ENCODE results near the gene CYS1.

The CYS1 gene

DNA sequence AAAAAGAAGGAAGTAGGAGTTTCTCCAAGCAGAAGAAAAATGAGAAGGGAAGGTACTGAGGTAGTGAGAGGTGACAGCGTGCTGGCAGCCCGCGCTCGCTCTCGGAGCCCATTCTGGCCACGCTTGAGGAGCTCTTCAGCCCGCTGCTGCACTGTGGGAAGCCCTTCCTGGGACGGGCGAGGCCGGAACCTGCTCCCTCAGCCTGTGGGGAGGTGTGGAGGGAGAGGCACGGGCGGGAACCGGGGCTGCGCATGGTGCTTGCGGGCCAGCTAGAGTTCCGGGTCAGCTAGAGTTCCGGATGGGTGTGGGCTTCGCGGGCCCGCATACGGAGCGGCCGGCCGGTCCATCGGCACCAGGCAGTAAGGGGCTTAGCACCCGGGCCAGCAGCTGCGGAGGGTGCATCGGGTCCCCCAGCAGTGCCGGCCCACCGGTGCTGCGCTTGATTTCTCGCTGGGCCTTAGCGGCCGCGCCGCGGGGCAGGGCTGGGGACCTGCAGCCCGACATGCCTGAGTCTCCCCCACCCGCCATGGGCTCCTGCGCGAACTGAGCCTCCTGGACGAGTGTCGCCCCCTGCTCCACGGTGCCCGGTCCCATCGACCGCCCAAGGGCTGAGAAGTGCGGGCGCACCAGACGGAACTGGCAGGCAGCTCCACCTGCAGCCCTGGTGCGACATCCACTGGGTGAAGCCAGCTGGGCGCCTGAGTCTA is 11.1 kb upstream of the CYS1 start:
- DNase-seq, result peak in 1 of 2 donors; percentile 19

DNA sequence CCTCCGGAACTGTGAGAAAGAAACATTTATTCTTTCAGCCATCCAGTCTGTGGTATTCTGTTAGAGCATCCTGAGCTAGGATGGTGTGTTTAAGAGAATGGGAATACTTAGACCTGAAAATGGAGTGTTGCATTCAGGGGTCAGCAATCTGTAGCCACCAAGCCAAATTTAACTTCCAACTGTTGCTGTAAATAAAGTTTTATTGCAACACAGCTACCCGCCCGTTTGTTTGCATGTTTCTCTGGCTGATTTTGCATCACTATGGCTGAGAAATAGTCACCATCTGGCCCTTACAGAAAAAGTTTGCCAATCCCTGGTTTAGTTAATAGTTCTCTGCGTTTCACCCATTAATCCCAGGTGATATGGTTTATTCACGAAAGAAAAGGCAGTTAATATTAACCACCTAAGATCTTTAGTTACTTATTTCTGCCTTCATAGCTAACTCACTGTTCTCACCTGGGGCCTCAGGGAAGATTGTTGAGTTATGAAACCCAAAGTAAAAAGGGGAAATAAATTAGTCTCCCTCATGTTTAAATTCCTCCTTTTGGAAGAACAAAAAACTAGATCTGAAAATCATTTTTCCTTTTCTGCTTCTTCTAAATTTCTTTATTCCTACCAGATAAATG is 9.5 kb upstream of the CYS1 start:
- DNase-seq, result no peak

DNA sequence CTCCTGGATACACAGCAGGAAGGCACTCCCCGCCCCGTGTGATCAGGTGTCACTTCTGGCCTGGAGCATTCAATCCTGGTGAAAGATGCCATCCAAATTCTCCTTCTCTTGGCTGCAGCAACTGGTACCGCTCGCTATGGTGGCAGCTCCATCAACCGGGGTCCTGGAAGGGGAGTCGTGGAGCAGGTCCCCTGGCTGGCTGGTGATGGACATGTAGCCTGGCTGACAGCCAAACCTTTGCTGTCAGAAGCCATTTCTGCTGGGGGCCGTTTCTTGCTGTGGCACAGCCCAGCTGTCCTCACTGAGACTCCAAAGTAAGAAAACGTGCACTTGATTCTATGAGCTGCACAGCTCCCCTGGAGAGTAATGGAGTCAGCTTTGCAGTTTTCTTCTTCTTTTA is 7.1 kb upstream of the CYS1 start:
- DNase-seq, result no peak

DNA sequence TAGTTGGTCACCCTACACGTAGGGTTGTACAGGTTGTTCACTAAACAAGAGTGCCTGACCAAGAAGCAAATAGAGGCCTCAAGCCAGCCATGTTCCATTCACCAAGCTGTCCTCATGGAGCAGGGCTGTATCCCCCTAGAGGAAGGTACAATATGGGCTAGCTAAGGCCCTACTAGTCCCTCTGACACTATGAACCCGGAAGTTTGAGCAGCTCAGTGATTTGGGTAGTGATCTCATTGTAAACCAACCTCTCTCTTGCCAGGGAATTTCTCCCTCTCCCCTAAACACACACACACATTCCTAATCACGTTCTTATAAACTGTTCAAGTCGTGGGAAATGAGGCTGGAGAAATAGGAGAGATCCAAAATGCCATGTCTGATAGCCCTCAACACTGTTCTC is 6.7 kb upstream of the CYS1 start:
- DNase-seq, result no peak

GRCh38 chr2:10085668-10086059 is 5.5 kb upstream of the CYS1 start:
- DNase-seq, result no peak

DNA sequence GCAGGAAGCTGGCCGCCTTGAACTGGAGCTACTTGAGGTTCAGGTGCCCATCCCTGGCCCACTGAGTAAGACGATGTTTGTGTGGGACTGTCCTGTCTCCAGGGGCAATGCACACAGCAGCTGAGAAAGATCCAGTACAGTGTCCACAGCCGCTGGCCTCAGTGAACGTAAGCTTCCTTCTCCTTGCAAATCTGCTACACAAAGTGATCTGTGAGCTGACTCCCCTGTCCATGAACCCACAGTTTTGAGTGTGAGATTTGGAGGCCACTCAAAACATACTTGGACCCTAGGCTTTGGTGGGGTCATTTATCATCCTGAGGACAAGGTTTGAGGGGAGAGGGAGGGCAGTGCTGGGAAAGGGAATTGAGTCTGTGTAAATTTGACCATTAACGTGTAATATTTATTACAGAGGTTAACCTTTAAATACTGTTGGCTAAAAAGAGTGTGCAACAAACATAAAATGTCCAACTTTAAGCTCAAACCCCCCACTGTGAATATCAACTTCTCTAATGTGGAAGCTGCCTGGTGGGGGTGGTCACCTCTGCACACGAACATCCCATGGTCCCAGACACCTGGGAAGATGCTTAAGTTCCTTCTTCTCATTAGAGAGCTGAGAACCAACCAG is 4.9 kb upstream of the CYS1 start:
- no peak for DNase-seq

DNA sequence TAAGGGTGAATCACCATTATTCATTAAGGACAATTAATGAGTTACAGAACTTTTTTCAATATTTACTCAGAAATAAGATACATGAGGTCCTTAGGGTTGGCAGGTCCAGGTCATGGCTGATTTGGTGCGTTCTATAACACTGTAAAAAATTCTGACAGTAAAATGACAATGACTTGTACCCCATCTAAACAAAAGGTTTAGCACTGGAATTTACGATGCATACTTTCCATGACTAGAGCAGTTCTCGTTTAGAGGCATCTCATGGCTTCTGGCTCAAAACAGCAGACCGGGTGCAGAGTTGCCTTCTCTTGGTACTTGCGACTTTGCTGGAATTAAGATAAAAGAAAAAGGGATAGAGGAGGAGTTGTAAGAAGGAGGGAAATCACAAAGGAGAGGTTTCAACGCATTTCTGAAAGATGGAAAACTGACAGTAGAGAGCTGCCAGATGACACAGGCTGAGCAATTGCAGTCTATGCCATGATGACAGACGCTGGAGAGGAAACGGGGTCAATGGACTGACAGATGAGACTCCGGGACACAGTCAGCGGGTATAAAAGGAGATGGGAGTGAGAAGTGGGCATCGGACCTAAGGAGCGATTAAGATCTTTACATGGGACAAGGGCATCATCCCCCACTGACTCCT is 4.1 kb upstream of the CYS1 start:
- DNase-seq, result no peak

- DNase-seq, result no peak
Measured at GRCh38 chr2:10083692-10084211, 3.5 kb upstream of the CYS1 start.

GRCh38 chr2:10083046-10083445 is 2.8 kb upstream of the CYS1 start:
- no peak for DNase-seq

- peak in 1 of 2 donors; percentile 8 for DNase-seq
Measured at GRCh38 chr2:10080536-10081304, 509 bp upstream of the CYS1 start.

GRCh38 chr2:10079266-10079869 is 843 bp downstream of the CYS1 start:
- DNase-seq, result peak in 1 of 2 donors; percentile 22

DNA sequence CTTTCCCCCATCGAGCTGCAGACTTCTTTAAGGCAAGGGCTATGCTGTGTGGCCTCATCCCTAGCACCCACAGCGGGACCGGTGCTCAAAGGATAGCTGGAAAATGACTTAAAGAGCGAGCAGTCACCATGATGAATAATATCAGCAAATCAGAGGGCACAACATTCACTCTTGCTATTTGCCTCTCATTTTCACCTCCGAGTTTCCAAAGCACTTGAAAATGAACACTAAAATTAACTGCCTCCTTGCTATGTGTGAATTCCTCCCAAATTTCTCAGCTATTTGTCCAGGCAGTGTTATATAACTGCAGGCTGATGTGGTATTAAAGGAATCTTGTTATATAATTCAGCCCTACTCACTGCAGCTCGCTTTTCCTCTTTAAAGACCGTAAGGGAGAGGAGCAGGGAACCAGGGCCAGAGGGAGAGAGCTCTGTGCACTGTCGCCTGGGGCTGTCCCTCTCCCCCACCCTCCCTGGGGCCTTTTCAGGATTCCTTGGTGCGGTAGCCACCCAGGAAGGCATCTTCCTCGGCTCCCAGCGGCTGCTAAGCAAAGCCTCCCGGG is 1.4 kb downstream of the CYS1 start:
- DNase-seq, result no peak

GRCh38 chr2:10078001-10078400 is 2.2 kb downstream of the CYS1 start:
- no peak for DNase-seq

GRCh38 chr2:10076988-10077527 is 3.2 kb downstream of the CYS1 start:
- no peak for DNase-seq

GRCh38 chr2:10076511-10076910 is 3.7 kb downstream of the CYS1 start:
- DNase-seq, result no peak

GRCh38 chr2:10075571-10076209 is 4.5 kb downstream of the CYS1 start:
- DNase-seq, result no peak

GRCh38 chr2:10075101-10075500 is 5.1 kb downstream of the CYS1 start:
- no peak for DNase-seq

DNA sequence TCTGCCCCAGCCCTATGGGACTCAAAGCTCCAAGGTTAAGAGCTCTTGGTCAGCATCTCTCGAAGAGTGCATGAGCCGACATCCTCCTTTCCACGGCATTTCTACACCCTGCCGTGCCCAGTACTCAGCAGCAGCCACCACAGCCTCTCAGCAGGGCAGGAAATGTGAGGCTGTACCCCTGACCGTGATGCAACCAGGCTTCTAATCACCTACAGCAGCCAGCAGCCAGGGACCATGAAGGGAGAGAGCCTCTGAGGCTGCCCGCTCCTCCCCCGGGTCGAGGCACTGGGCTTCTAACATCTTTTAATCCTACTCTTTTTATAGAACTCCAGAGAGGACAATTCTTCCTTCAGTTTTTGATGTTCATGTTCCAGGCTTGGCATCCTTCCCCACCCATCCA is 6.5 kb downstream of the CYS1 start:
- DNase-seq, result no peak

DNA sequence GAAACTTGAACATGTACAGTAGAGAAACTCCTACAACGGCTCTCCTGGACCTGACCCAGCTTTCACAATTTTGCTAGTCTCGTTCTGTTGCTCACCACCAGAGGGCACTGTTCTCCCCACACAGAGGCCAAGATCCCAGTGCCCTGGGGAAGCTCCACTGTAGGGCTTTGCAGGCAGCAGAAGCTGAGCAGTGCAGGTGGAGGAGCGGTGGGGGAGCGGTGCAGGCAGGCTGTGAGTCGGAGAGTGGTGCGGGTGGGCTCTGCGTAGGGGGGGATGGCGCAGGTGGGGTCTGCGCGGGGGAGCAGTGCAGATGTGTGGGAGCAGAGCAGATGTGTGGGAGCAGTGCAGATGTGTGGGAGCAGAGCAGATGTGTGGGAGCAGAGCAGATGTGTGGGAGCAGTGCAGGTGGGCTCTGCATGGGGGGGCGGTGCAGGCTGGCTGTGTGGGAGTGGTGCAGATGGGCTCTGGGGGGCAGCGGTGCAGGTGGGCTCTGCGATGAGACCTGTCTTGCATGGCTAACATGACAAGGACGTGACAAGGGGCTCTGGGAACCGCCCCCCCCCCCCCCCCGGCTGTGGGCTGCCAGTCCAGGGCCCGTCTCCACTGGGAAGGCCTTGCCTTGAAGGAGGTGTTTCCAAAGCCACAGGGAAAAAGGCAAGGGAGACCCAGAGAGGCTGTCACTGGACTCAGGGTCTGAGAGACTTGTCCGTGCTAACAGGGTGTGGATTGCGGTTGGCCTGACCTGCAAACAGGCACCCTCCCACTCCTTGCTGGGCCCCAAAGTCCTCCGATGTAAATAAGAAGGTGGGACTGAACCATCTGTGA is 7.3 kb downstream of the CYS1 start:
- peak; percentile 74 to 82 for DNase-seq

DNA sequence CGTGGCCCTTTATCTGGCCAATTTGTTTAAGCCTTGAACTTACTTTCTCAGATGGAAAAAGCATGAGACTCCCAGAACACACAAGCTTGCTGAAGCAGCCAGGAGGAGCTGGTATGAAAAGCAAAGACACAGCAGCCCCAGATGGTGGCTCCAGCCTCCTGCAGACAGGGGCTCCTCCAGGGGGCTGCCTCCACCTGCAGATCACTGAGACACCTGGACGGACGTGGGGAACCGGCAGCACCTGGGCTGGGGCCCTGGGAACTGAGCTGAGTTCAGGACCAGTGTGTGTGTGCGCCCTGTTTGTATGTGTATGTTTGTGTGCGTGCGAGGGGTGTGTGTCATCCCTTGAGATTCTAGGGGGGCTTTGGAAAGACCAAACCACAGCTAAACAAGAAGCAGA is 8.6 kb downstream of the CYS1 start:
- no peak for DNase-seq
